Measurements from ENCODE around the gene HIVEP3.

DNA sequence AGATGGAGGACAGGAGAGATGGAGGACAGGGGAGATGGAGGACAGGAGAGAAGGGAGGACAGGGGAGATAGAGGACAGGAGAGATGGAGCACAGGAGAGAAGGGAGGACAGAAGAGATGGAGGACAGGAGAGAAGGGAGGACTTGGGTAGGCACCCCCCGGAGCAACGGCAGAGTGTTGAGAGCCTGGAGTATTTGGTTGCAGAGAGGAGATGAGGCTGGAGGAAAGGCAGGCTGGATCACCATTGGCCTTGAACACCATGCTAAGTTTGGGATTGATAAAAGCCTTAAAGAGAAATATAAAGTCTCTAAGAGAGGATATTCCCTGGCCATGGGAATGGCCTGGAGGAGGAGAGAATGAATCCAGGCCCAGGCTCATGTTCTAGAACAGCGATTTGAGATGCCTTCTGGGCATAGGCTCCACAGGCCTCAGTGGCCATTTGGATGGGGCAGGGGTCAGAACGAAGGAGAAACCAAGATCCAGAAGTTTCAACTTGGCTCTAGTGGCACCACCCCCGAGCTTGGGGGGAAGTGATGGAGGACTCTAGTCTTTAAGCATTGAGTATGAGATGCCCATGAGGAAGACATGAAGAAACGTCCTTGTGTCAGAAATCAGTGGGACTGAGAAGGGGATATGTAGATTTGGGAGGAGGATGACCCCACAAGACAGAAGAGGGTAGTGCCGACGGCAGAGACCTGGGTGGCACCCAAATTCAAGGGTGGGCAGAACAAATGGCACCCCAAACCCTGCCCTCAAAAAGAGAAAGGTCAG is 386.3 kb downstream of the HIVEP3 start:
- TF ChIP-seq CTCF (optimal IDR thresholded peaks at IDR 0.05 in 1 of 3, IDR thresholded peaks at IDR 0.05 in 1 of 3, conservative IDR thresholded peaks at IDR 0.05 in 1 of 3; ENCODE audit: extremely low read depth in 1 of 3, insufficient read depth in 2 of 3, low read length in 3 of 3) (no peak), EZH2 (IDR thresholded peaks at IDR 0.05; ENCODE audit: low read length) (no peak)

Data from keratinocyte (primary cell).